MM.1S (cell line): ENCODE data around the gene MCM3.

Experiments used
- DNase-seq: peaks from one replicate; pipeline ENCODE4 v3.0.0-alpha.2; 2015
- H2AFZ ChIP-seq: fragments of 300-600 bp; sonication (generic); 2 replicates; pipeline ENCODE4 v1.6.0; 2016; ENCODE audit warnings: antibody characterized with exemption, low read length
- H3F3A ChIP-seq: fragments of 300-600 bp; sonication (generic); 2 replicates; pipeline ENCODE4 v1.6.1; 2016; ENCODE audit warnings: mild to moderate bottlenecking, antibody characterized with exemption, low read length, moderate library complexity, mixed read lengths; ENCODE audit not compliant: insufficient read depth
- H3K27ac ChIP-seq: fragments of 300-600 bp; sonication (generic); 2 replicates; pipeline ENCODE4 v1.5.1; 2016; ENCODE audit warnings: mild to moderate bottlenecking, low read length
- H3K27me3 ChIP-seq: fragments of 300-600 bp; sonication (generic); replicated peaks from 2 replicates; pipeline ENCODE4 v1.6.0; 2016; ENCODE audit warnings: low read length; ENCODE audit not compliant: insufficient read depth
- H3K36me3 ChIP-seq: fragments of 300-600 bp; sonication (generic); replicated peaks from 2 replicates; pipeline ENCODE4 v1.6.1; 2016; ENCODE audit warnings: mild to moderate bottlenecking, low read length, mixed read lengths; ENCODE audit not compliant: insufficient read depth
- H3K4me1 ChIP-seq: fragments of 300-600 bp; sonication (generic); 2 replicates; pipeline ENCODE4 v1.6.1; 2016; ENCODE audit warnings: low read length, mixed read lengths
- H3K4me2 ChIP-seq: fragments of 300-600 bp; sonication (generic); 2 replicates; pipeline ENCODE4 v1.6.0; 2016; ENCODE audit warnings: low read depth, low read length
- H3K4me3 ChIP-seq: fragments of 300-600 bp; sonication (generic); 2 replicates; pipeline ENCODE4 v1.5.1; 2016; ENCODE audit warnings: low read length, mixed read lengths
- H3K79me2 ChIP-seq: fragments of 300-600 bp; sonication (generic); 2 replicates; pipeline ENCODE4 v1.6.1; 2016; ENCODE audit warnings: mixed run types, low read length, mixed read lengths
- H3K9ac ChIP-seq: fragments of 300-600 bp; sonication (generic); 2 replicates; pipeline ENCODE4 v1.6.1; 2016; ENCODE audit warnings: low read length, mixed read lengths
- H3K9me2 ChIP-seq: fragments of 300-600 bp; sonication (generic); replicated peaks from 2 replicates; pipeline ENCODE4 v1.6.1; 2016; ENCODE audit warnings: mild to moderate bottlenecking, low read length, mixed read lengths; ENCODE audit not compliant: insufficient read depth
- H3K9me3 ChIP-seq: fragments of 300-600 bp; sonication (generic); replicated peaks from 2 replicates; pipeline ENCODE4 v1.6.1; 2016; ENCODE audit warnings: mild to moderate bottlenecking, low read length, mixed read lengths; ENCODE audit not compliant: insufficient read depth
- H4K20me1 ChIP-seq: fragments of 300-600 bp; sonication (generic); 2 replicates; pipeline ENCODE4 v1.6.1; 2016; ENCODE audit warnings: mild to moderate bottlenecking, low read length, moderate library complexity, mixed read lengths; ENCODE audit not compliant: insufficient read depth
- CTCF ChIP-seq: fragments of 300-600 bp; sonication (generic); IDR thresholded peaks from 2 replicates; pipeline ENCODE4 v1.5.1; 2016; ENCODE audit warnings: antibody characterized with exemption, low read length, mixed read lengths
- EZH2 ChIP-seq: fragments of 300-600 bp; sonication (generic); optimal IDR thresholded peaks from 2 replicates; pipeline ENCODE3; 2017; ENCODE audit warnings: low read depth, mild to moderate bottlenecking, antibody characterized with exemption, low read length, mixed read lengths
- EZH2phosphoT487 ChIP-seq: fragments of 300-600 bp; sonication (generic); IDR thresholded peaks from 2 replicates; pipeline ENCODE4 v1.6.1; 2018; ENCODE audit warnings: antibody characterized with exemption, low read length

MCM3 gene

GRCh38 chr6:52284460-52285176, at the start of gene MCM3:
TSS of gene MCM3 (minus strand) at chr6:52284742. CDS start at chr6:52284674, 68 bp downstream.
- peak within 1 kb of the TSS; percentile 79 for H3K27ac ChIP-seq
- H3F3A ChIP-seq: peaks cover 7% of the 10 kb centered on the region; the same call in 1 of the 2 replicates
- H3K4me1 ChIP-seq: peaks cover 21% of the 10 kb centered on the region
- H3K4me2 ChIP-seq: peak within 1 kb of the TSS; percentile 74
- H3K27me3 ChIP-seq: no peaks in the 10 kb centered on the region
- peak; percentile 99 for DNase-seq
- peaks cover 49% of the 10 kb centered on the region for H3K79me2 ChIP-seq
- H3K4me3 ChIP-seq: peak within 1 kb of the TSS; percentile 95
- peak within 1 kb of the TSS; percentile 59 for H2AFZ ChIP-seq
- peak within 1 kb of the TSS; percentile 91 for H3K9ac ChIP-seq
- H3K9me3 ChIP-seq: no peaks in the 10 kb centered on the region
- H4K20me1 ChIP-seq: no peaks in the 10 kb centered on the region; the same call in 1 of the 2 replicates
- no peaks in the 10 kb centered on the region for H3K9me2 ChIP-seq
- H3K36me3 ChIP-seq: peaks cover 5% of the 10 kb centered on the region
- TF ChIP-seq CTCF (no peak), EZH2 (no peak), EZH2phosphoT487 (no peak)

GRCh38 chr6:52333840-52334200, 49.3 kb upstream of the MCM3 start:
- Histone ChIP-seq H3F3A (no peaks in the 10 kb centered on the region), H3K4me1 (peaks cover 14% of the 10 kb centered on the region), H3K4me3 (no peak overlapping the region), H3K9me2 (no peaks in the 10 kb centered on the region), H3K9ac (no peak overlapping the region), H3K4me2 (no peak overlapping the region), H3K36me3 (no peaks in the 10 kb centered on the region), H3K27me3 (no peaks in the 10 kb centered on the region), H2AFZ (no peak overlapping the region), H3K79me2 (no peaks in the 10 kb centered on the region), H3K27ac (no peak overlapping the region), H4K20me1 (no peaks in the 10 kb centered on the region), H3K9me3 (no peaks in the 10 kb centered on the region)
- no peak for DNase-seq
- TF ChIP-seq EZH2phosphoT487 (no peak), EZH2 (no peak), CTCF (no peak)

GRCh38 chr6:52331793-52332457, 47.4 kb upstream of the MCM3 start:
- Histone ChIP-seq H3K4me2 (no peak overlapping the region), H2AFZ (no peak overlapping the region), H3K4me1 (no peaks in the 10 kb centered on the region), H3K9ac (no peak overlapping the region), H3K79me2 (no peaks in the 10 kb centered on the region), H3K36me3 (no peaks in the 10 kb centered on the region), H3K27ac (no peak overlapping the region), H3K9me3 (no peaks in the 10 kb centered on the region), H3K27me3 (no peaks in the 10 kb centered on the region), H4K20me1 (no peaks in the 10 kb centered on the region), H3K4me3 (no peak overlapping the region), H3K9me2 (no peaks in the 10 kb centered on the region), H3F3A (no peaks in the 10 kb centered on the region)
- DNase-seq: no peak
- TF ChIP-seq EZH2phosphoT487 (no peak), CTCF (no peak), EZH2 (no peak)
